Subcutaneous adipose tissue (tissue), 4 donors: ENCODE data around the gene CATSPER3. TPM values are rescaled to one million over a fixed set of nuclear protein-coding genes. Genes with fewer than 3 reads are reported as not detected.

Experiments used
- total RNA-seq, 4 donors: library from RNA; depleted of rRNA; stranded (reverse); fragments of >200 nt; gene quantifications; one replicate each; pipeline ENCODE4 v1.1.0, GENCODE V29; 2016
- TF ChIP-seq, protein P1 (sequence below): fragments of 450-650 bp; IDR thresholded peaks from one replicate; pipeline ENCODE4 v1.5.1; 2016; ENCODE audit warnings: low read depth, mild to moderate bottlenecking, control low read depth, antibody characterized with exemption, moderate library complexity

Gene CATSPER3
- total RNA-seq, 4 donors from 2014 or later = 0.34 to 0.98 TPM; not detected in 2

DNA sequence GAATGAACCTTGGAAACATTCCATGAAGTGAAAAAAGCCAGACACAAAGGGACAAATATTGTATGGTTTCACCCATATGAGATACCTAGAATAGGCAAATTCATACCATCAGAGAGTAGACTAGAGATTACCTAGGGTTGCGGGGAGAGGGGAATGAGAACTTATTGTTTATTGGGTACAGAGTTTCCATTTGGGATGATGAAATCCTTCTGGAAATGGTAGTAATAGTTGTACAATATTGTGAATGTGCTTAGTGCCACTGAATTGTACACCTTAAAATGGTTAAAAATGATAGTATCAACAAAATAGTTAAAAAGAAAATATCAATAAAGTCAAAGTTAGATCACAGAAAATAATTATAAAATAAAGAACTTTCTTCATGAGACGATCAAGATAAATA, 25.5 kb downstream of the CATSPER3 start:
- TF ChIP-seq, protein P1, sequence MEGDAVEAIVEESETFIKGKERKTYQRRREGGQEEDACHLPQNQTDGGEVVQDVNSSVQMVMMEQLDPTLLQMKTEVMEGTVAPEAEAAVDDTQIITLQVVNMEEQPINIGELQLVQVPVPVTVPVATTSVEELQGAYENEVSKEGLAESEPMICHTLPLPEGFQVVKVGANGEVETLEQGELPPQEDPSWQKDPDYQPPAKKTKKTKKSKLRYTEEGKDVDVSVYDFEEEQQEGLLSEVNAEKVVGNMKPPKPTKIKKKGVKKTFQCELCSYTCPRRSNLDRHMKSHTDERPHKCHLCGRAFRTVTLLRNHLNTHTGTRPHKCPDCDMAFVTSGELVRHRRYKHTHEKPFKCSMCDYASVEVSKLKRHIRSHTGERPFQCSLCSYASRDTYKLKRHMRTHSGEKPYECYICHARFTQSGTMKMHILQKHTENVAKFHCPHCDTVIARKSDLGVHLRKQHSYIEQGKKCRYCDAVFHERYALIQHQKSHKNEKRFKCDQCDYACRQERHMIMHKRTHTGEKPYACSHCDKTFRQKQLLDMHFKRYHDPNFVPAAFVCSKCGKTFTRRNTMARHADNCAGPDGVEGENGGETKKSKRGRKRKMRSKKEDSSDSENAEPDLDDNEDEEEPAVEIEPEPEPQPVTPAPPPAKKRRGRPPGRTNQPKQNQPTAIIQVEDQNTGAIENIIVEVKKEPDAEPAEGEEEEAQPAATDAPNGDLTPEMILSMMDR = no peak

DNA sequence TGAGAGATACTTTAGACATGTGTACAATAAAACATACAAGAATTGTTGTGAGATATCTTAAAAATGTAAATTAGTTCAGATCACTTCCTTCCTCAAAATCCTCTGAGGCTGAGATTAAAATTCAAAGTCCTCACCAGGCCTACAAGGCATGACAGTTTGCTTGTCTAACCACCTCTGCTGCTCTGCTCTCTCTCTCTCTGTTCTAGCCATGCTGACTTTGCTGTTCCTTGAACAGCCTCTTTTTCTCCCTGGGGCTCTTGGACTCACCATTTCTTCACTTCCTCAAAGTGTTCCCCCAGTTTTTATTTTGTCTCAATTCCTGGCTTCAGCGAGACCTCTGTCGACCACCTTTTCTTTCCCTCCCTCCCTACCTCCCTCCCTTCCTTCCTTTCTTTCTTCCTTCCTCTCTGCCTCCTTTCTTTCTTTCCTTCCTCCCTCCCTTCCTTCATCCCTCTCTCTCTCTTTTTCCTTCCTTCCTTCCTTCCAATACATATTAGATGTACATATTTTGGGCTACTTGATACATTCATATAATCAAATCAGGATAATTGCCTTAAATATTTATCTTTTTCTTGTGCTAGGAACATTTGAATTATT, 27.0 kb downstream of the CATSPER3 start:
- TF ChIP-seq, protein P1 = no peak

DNA sequence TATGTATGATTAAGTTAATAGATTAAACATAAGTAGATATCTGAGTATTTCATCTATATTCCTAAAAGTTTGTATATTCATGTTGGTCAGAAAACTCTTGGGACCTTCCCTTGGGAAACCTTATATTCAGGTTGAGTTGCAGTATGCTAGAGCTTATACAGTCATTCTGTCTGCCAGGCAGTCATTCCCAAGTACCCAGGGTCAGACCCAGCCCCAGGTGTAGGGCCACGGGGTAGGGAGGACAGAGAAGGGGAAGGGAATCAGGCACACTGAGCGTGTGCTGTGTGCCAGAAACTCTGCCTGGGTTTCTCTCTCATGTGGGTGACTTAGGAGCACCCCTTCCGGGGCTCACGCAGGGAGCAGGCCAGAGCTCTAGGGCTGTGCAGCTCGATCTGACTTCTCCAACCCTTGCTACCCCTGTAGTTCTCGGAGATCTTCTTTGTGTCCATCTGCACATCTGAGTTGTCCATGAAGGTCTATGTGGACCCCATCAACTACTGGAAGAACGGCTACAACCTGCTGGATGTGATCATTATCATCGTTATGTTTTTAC, 28.2 kb downstream of the CATSPER3 start:
- TF ChIP-seq, protein P1 = no peak

DNA sequence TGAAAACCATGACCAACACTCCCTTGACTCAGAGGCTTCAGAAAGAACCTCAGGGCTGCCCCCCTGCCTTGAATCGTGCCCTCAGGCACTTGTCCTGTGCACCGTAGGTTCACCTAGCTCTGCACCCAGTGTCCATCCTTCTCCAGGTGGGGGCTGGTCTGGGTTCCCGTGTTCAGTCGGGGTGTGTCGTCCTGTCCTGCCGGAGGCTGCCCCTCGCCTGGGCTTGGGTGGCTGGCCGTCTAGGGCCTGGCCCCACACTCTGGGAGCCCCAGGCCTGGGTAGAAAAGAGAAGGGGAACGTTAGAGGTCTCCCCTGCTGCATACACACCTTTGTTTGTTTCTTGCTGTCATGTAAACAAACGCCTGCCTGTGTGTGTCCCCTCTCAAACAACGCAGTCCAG, 29.3 kb downstream of the CATSPER3 start:
- TF ChIP-seq, protein P1 = no peak

DNA sequence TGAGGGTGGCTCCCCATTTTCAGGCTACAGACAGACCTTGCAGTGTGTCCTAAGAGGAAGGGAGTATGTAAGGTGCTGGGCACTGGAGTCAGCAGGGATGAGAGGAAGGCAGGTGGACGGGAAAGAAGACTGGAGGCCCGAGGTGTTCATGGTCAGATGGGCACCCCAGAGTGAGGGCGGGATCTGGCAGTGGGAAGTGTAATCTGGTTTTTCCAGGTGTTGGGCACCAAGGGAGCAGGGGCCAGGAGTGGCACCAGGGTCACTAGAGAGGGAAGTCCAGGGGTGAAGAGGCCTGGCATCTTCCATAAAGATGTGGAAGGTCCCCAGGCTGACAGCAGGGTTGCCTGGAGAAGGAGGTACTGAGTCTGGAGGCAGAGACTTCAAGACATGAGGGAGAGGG, 36.7 kb downstream of the CATSPER3 start:
- TF ChIP-seq, protein P1 = no peak

DNA sequence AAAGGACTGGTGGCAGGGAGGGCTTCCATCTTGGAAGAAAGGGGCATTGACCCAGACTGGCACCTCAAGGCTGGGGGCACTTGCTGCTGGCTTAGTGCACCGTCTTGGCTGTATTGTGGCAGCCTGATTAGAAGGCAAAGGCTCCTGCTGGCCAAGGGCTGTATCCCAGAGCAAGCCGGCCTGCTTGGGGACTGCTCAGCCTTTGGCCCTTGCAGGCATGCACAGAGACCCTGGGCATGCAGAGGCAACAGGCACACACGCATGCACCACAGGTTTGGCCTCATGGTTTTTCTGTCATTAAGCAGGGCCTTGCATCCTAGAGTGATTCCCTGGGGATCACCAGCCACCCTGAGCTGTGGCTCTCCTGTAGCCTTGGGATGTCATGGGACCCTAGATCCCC, 37.4 kb downstream of the CATSPER3 start:
- TF ChIP-seq, protein P1 = no peak

DNA sequence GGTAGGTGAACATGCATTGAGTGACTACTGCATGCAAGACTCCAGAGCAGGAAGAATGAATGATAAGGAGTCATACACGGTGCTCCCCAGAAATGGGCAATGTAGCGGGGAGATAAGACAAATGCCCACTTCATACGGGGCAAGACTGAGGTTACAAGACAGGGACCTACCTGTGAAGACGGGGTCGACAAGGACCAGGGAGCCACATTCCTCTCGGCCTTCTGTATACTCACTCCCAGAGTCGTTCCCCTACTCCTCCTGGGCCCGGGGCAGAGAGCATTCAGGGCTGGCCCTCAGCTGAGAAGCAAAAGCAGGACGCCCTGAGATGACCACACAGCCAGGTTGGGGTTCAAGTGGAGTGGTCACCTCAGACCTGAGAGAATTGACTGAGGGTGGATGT, 39.6 kb downstream of the CATSPER3 start:
- TF ChIP-seq, protein P1 = no peak
